Caco-2 (cell line): Measurements from ENCODE around the gene ZNF385A. TPM values are rescaled to one million over a fixed set of nuclear protein-coding genes. Genes with fewer than 3 reads are reported as not detected.

Experiments
- BruUV-seq: library from RNA; stranded (reverse); fragments of 400-500 nt; replicated peaks from 2 replicates; lab custom pipeline; 2021; lab: Mats Ljungman, UMichigan
- CTCF ChIA-PET: fragments of 300-600 bp; sonication (Branson Sonifier 250); formaldehyde crosslinking; loops from one replicate; lab custom pipeline; 2022; ENCODE audit warnings: antibody characterized with exemption; lab: Charles Lee
- POLR2A ChIA-PET: fragments of 300-600 bp; sonication (Branson Sonifier 250); formaldehyde crosslinking; loops from one replicate; lab custom pipeline; 2022; ENCODE audit warnings: antibody characterized with exemption; lab: Charles Lee
- DNase-seq, 2 experiments: peaks; one replicate each; pipeline versions ENCODE4 v3.0.0 to v3.0.0-alpha.2; 2020 to 2022
- H3K27me3 ChIP-seq: replicated peaks from 2 replicates; pipeline ENCODE4 v1.6.0; 2011; ENCODE audit warnings: low read length; ENCODE audit not compliant: control insufficient read depth, insufficient read depth
- H3K36me3 ChIP-seq: 2 replicates; pipeline ENCODE4 v1.5.1; 2011; ENCODE audit warnings: low read length; ENCODE audit not compliant: control insufficient read depth, insufficient read depth
- H3K4me1 ChIP-seq: fragments of 250-450 bp; sonication (Bioruptor Pico); 2 replicates; pipeline ENCODE4 v1.5.1; 2020; ENCODE audit warnings: mild to moderate bottlenecking
- H3K4me3 ChIP-seq: 2 replicates; pipeline ENCODE4 v1.5.1; 2011; ENCODE audit warnings: low read depth, mild to moderate bottlenecking, control low read depth, low read length
- H3K9me3 ChIP-seq: fragments of 250-450 bp; sonication (Bioruptor Pico); 2 replicates; pipeline ENCODE4 v1.5.1; 2020; ENCODE audit warnings: mild to moderate bottlenecking, moderate library complexity
- H3K27ac Mint-ChIP-seq: one replicate; pipeline ENCODE4 v1.8.0; 2022; ENCODE audit warnings: mixed read lengths; ENCODE audit not compliant: unreplicated experiment
- H3K27me3 Mint-ChIP-seq: one replicate; pipeline ENCODE4 v1.8.0; 2022; ENCODE audit warnings: mixed read lengths; ENCODE audit not compliant: insufficient read depth, unreplicated experiment
- H3K36me3 Mint-ChIP-seq: one replicate; pipeline ENCODE4 v1.8.0; 2022; ENCODE audit warnings: mild to moderate bottlenecking, mixed read lengths; ENCODE audit not compliant: insufficient read depth, unreplicated experiment
- H3K4me1 Mint-ChIP-seq: one replicate; pipeline ENCODE4 v1.8.0; 2022; ENCODE audit warnings: low read depth, mixed read lengths; ENCODE audit not compliant: unreplicated experiment
- H3K4me3 Mint-ChIP-seq: one replicate; pipeline ENCODE4 v1.8.0; 2022; ENCODE audit warnings: mild to moderate bottlenecking, moderate library complexity, mixed read lengths; ENCODE audit not compliant: unreplicated experiment
- H3K9me3 Mint-ChIP-seq: one replicate; pipeline ENCODE4 v1.8.0; 2022; ENCODE audit warnings: mixed read lengths; ENCODE audit not compliant: unreplicated experiment
- intact Hi-C: fragments of 100-400 bp; cut with micrococcal nuclease; formaldehyde crosslinking; loops from one replicate; pipeline ENCODE4 v1.10.0; 2022; ENCODE audit not compliant: unreplicated experiment
- total RNA-seq: library from RNA; stranded (reverse); gene quantifications from 2 replicates; pipeline ENCODE4 v1.2.3, GENCODE V29; 2022
- TF ChIP-seq, protein P1 (sequence below), 2 experiments: fragments of 200-600 bp in 1 of 2; IDR thresholded peaks; 1 replicate in 1 of 2; 2 replicates in 1 of 2; pipeline versions ENCODE4 v1.5.1 to v1.8.0; 2011 to 2022; ENCODE audit warnings: antibody characterized with exemption in 1 of 2, control low read depth in 1 of 2, inconsistent platforms in 1 of 2, low read depth in 1 of 2, low read length in 1 of 2, mild to moderate bottlenecking in 1 of 2, moderate library complexity in 1 of 2; ENCODE audit not compliant: insufficient read depth in 1 of 2, severe bottlenecking in 1 of 2, unreplicated experiment in 1 of 2

Gene ZNF385A
- total RNA-seq, 1 experiment from 2014 or later, result 8.4 TPM

DNA sequence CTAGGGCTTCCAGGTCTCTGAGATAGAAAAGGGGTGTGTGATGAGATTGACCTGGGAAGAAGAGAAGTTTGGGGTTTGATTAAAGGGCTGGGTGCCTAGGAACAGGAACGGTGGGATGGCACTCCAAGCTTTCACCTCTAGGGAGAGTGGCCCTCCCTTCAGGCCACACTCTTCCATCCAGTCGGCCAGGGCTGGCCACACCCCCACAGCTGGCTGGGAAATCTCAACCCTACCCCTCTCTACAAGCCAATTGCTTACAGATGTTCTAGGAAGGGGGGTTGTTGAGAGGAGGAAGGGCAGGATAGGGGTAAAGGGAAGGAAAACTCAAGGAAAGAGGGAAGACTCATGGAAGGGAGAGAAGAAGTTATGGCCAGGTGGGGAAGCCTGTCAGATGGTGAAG, 41.2 kb upstream of the ZNF385A start:
- Mint-ChIP-seq H3K9me3 (no peaks in the 10 kb centered on the region), H3K36me3 (no peaks in the 10 kb centered on the region), H3K4me1 (no peaks in the 10 kb centered on the region), H3K4me3 (no peak overlapping the region), H3K27ac (no peak overlapping the region), H3K27me3 (peaks cover 3% of the 10 kb centered on the region)
- no peak overlapping the region for H3K4me3 ChIP-seq
- H3K9me3 ChIP-seq, result no peaks in the 10 kb centered on the region
- BruUV-seq, result no TSS peak
- POLR2A ChIA-PET, result no interaction called here
- no peak for DNase-seq
- CTCF ChIA-PET, result no interaction called here
- no peaks in the 10 kb centered on the region for H3K36me3 ChIP-seq
- TF ChIP-seq, protein P1, sequence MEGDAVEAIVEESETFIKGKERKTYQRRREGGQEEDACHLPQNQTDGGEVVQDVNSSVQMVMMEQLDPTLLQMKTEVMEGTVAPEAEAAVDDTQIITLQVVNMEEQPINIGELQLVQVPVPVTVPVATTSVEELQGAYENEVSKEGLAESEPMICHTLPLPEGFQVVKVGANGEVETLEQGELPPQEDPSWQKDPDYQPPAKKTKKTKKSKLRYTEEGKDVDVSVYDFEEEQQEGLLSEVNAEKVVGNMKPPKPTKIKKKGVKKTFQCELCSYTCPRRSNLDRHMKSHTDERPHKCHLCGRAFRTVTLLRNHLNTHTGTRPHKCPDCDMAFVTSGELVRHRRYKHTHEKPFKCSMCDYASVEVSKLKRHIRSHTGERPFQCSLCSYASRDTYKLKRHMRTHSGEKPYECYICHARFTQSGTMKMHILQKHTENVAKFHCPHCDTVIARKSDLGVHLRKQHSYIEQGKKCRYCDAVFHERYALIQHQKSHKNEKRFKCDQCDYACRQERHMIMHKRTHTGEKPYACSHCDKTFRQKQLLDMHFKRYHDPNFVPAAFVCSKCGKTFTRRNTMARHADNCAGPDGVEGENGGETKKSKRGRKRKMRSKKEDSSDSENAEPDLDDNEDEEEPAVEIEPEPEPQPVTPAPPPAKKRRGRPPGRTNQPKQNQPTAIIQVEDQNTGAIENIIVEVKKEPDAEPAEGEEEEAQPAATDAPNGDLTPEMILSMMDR (IDR thresholded peaks at IDR 0.05; ENCODE audit: insufficient read depth in 1 of 2, low read depth in 1 of 2, low read length in 1 of 2, severe bottlenecking in 1 of 2, unreplicated experiment in 1 of 2), result no peak
- no peaks in the 10 kb centered on the region for H3K4me1 ChIP-seq
- H3K27me3 ChIP-seq, result no peaks in the 10 kb centered on the region
- intact Hi-C loops, result no loop called here

DNA sequence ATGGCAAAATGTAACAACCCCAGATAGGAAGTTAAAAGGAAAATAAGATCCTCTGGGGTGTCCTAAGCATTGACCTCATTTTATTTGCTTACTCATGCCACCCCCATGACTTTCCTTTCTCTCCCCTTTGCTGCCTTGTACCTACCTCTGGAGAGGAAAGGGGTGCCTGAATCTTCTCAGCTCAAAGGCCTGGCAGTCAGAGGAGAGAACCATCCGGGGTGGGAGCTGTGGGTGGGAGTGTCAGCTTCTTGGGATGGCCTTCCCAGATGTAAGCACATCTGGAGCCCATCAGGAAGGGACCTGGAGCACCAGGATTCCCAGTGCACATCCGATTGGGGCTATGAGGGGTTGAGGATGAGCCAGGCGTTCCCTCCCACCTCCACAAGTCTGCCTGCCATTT, 39.7 kb upstream of the ZNF385A start:
- Histone ChIP-seq H3K36me3 (no peaks in the 10 kb centered on the region), H3K4me3 (no peak overlapping the region), H3K27me3 (no peaks in the 10 kb centered on the region), H3K4me1 (peaks cover 5% of the 10 kb centered on the region; the same call in 1 of the 2 replicates), H3K9me3 (no peaks in the 10 kb centered on the region)
- H3K36me3 Mint-ChIP-seq, result no peaks in the 10 kb centered on the region
- no peak overlapping the region for H3K4me3 Mint-ChIP-seq
- no peak for DNase-seq
- intact Hi-C loops, result no loop called here
- peaks cover 3% of the 10 kb centered on the region for H3K27me3 Mint-ChIP-seq
- CTCF ChIA-PET, result no interaction called here
- no peaks in the 10 kb centered on the region for H3K4me1 Mint-ChIP-seq
- POLR2A ChIA-PET, result no interaction called here
- TF ChIP-seq, protein P1 (IDR thresholded peaks at IDR 0.05; ENCODE audit: insufficient read depth in 1 of 2, low read depth in 1 of 2, low read length in 1 of 2, severe bottlenecking in 1 of 2, unreplicated experiment in 1 of 2), result no peak
- no peaks in the 10 kb centered on the region for H3K9me3 Mint-ChIP-seq
- no TSS peak for BruUV-seq
- H3K27ac Mint-ChIP-seq, result no peak overlapping the region

DNA sequence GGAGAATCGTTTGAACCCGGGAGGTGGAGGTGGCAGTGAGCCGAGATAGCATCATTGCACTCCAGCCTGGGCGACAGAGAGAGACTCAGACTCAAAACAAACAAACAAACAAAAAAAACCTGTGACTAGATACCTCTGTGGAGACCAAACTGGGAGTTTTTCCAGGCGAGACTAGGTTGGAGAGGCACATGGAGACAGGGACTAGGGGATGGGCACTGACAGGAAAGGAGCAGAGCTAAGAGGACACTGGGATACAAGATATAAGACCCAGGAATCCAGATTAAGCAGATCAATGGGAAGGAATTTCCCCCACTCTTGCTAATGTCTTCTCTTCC, 39.2 kb upstream of the ZNF385A start:
- no peaks in the 10 kb centered on the region for H3K9me3 Mint-ChIP-seq
- H3K4me3 ChIP-seq, result no peak overlapping the region
- H3K27me3 Mint-ChIP-seq, result peaks cover 3% of the 10 kb centered on the region
- H3K4me1 ChIP-seq, result peaks cover 5% of the 10 kb centered on the region; the same call in 1 of the 2 replicates
- no peak overlapping the region for H3K4me3 Mint-ChIP-seq
- no peak for DNase-seq
- intact Hi-C loops, result no loop called here
- no peak overlapping the region for H3K27ac Mint-ChIP-seq
- ChIA-PET POLR2A (no interaction called here), CTCF (no interaction called here)
- H3K27me3 ChIP-seq, result no peaks in the 10 kb centered on the region
- no TSS peak for BruUV-seq
- H3K36me3 ChIP-seq, result no peaks in the 10 kb centered on the region
- no peaks in the 10 kb centered on the region for H3K36me3 Mint-ChIP-seq
- TF ChIP-seq, protein P1 (IDR thresholded peaks at IDR 0.05; ENCODE audit: insufficient read depth in 1 of 2, low read depth in 1 of 2, low read length in 1 of 2, severe bottlenecking in 1 of 2, unreplicated experiment in 1 of 2), result no peak
- no peaks in the 10 kb centered on the region for H3K9me3 ChIP-seq
- H3K4me1 Mint-ChIP-seq, result no peaks in the 10 kb centered on the region
